Gastrocnemius medialis (tissue), 4 donors: ENCODE results near the gene TEAD4. TPM values are rescaled to one million over a fixed set of nuclear protein-coding genes. Genes with fewer than 3 reads are reported as not detected.

Experiments
- ATAC-seq, 2 donors: fragments of 150-250 bp; one replicate each; pipeline ENCODE4 v1.9.1; 2016
- DNase-seq, 2 donors: peaks; one replicate each; pipeline ENCODE4 v3.0.0-alpha.2; 2019
- H3K27ac ChIP-seq, 4 donors: fragments of 200-600 bp; sonication (generic); 1 replicate in 1 of 4; 2 replicates in 3 of 4; pipeline ENCODE4 v1.5.1; 2016 to 2018; ENCODE audit warnings: mild to moderate bottlenecking in 2 of 4, moderate library complexity in 1 of 4
- H3K27me3 ChIP-seq, 3 donors: fragments of 200-600 bp; sonication (generic) in 2 of 3; 1 replicate in 1 of 3; 2 replicates in 2 of 3; pipeline versions ENCODE4 v1.5.1 to v1.6.0; 2016 to 2019; ENCODE audit warnings: mild to moderate bottlenecking in 1 of 3, moderate library complexity in 1 of 3
- H3K36me3 ChIP-seq, 2 donors: fragments of 200-600 bp; sonication (generic) in 1 of 2; one replicate each; pipeline ENCODE4 v1.5.1; 2017 to 2018
- H3K4me1 ChIP-seq, 2 donors: fragments of 200-600 bp; sonication (generic) in 1 of 2; one replicate each; pipeline ENCODE4 v1.5.1; 2016 to 2017; ENCODE audit warnings: mild to moderate bottlenecking in 2 of 2
- H3K4me3 ChIP-seq, 4 donors: fragments of 200-600 bp; sonication (generic) in 3 of 4; 1 replicate in 1 of 4; 2 replicates in 3 of 4; pipeline ENCODE4 v1.5.1; 2016 to 2019; ENCODE audit warnings: mild to moderate bottlenecking in 2 of 4
- H3K9me3 ChIP-seq, 3 donors: fragments of 200-600 bp; sonication (generic) in 2 of 3; 1 replicate in 1 of 3; 2 replicates in 2 of 3; pipeline ENCODE4 v1.5.1; 2016 to 2019
- POLR2A ChIP-seq, 2 donors: fragments of 450-650 bp; IDR thresholded peaks; one replicate each; pipeline ENCODE4 v1.6.1; 2017; ENCODE audit warnings: antibody characterized with exemption in 2 of 2, mild to moderate bottlenecking in 2 of 2, moderate library complexity in 2 of 2
- in situ Hi-C, 4 donors: fragments of 200-750 bp; cut with MboI; loops; one replicate each; pipeline versions ENCODE4 v1.15.0 to v1.8.0; 2017; ENCODE audit warnings: low sequenced_read_pairs in 4 of 4
- intact Hi-C: fragments of 100-400 bp; cut with DNase I; formaldehyde crosslinking; loops from one replicate; pipeline ENCODE4 v1.15.1; 2023; ENCODE audit warnings: low total_unique reads
- total RNA-seq, 4 donors: library from RNA; depleted of rRNA; stranded (reverse); fragments of >200 nt; gene quantifications; one replicate each; pipeline versions ENCODE4 v1.1.0 to v1.2.3, GENCODE V29; 2016
- TF ChIP-seq, protein P1 (sequence below), 5 experiments: fragments of 450-650 bp in 3 of 5; fragments of 200-600 bp in 2 of 5; sonication (generic) in 2 of 5; IDR thresholded peaks in 4 of 5; conservative IDR thresholded peaks in 1 of 5; 1 replicate in 4 of 5; 2 replicates in 1 of 5; pipeline ENCODE4 v1.5.1; 2016 to 2019; ENCODE audit warnings: antibody characterized with exemption in 5 of 5, mild to moderate bottlenecking in 3 of 5, moderate library complexity in 3 of 5

The TEAD4 gene
- total RNA-seq, 4 donors from 2014 or later: 91.1 to 201 (median 122) TPM

GRCh38 chr12:2934371-2934770 lies 24.8 kb upstream of the TEAD4 start:
- DNase-seq (no peak), ATAC-seq (no peak)
- Histone ChIP-seq H3K4me3 (no peak overlapping the region), H3K27me3 (no peaks in the 10 kb centered on the region), H3K4me1 (no peaks in the 10 kb centered on the region), H3K36me3 (peaks cover 3 to 64% of the 10 kb centered on the region in 2 donors), H3K9me3 (no peaks in the 10 kb centered on the region), H3K27ac (no peak overlapping the region)
- in situ Hi-C loops: no loop called here
- intact Hi-C loops: no loop called here
- no peak for TF ChIP-seq POLR2A (IDR thresholded peaks at IDR 0.05)
- TF ChIP-seq, protein P1, sequence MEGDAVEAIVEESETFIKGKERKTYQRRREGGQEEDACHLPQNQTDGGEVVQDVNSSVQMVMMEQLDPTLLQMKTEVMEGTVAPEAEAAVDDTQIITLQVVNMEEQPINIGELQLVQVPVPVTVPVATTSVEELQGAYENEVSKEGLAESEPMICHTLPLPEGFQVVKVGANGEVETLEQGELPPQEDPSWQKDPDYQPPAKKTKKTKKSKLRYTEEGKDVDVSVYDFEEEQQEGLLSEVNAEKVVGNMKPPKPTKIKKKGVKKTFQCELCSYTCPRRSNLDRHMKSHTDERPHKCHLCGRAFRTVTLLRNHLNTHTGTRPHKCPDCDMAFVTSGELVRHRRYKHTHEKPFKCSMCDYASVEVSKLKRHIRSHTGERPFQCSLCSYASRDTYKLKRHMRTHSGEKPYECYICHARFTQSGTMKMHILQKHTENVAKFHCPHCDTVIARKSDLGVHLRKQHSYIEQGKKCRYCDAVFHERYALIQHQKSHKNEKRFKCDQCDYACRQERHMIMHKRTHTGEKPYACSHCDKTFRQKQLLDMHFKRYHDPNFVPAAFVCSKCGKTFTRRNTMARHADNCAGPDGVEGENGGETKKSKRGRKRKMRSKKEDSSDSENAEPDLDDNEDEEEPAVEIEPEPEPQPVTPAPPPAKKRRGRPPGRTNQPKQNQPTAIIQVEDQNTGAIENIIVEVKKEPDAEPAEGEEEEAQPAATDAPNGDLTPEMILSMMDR (IDR thresholded peaks at IDR 0.05 in 4 of 5, conservative IDR thresholded peaks at IDR 0.05 in 1 of 5): no peak

DNA sequence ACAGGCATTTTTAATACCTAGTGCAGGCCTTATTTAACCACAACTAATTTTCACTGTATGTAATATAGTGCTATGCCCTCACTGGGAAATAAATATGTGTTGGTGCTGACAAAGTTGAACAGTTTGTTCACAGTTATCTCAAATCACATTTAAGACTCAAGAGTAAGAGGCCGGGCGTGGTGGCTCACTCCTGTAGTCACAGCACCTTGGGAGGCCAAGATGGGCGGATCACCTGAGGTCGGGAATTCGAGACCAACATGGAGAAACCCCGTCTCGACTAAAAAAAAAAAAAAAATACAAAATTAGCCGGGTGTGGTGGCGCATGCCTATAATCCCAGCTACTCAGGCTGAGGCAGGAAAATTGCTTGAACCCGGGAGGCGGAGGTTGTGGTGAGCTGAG lies 22.9 kb upstream of the TEAD4 start:
- DNase-seq: no peak
- Histone ChIP-seq H3K27me3 (no peaks in the 10 kb centered on the region), H3K9me3 (no peaks in the 10 kb centered on the region), H3K36me3 (peaks cover 3 to 62% of the 10 kb centered on the region in 2 donors), H3K4me1 (no peaks in the 10 kb centered on the region), H3K4me3 (no peak overlapping the region), H3K27ac (no peak overlapping the region)
- TF ChIP-seq, protein P1 (IDR thresholded peaks at IDR 0.05 in 4 of 5, conservative IDR thresholded peaks at IDR 0.05 in 1 of 5): no peak
- TF ChIP-seq POLR2A (IDR thresholded peaks at IDR 0.05): no peak
- no peak for ATAC-seq
- in situ Hi-C loops: no loop called here
- intact Hi-C loops: no loop called here

DNA sequence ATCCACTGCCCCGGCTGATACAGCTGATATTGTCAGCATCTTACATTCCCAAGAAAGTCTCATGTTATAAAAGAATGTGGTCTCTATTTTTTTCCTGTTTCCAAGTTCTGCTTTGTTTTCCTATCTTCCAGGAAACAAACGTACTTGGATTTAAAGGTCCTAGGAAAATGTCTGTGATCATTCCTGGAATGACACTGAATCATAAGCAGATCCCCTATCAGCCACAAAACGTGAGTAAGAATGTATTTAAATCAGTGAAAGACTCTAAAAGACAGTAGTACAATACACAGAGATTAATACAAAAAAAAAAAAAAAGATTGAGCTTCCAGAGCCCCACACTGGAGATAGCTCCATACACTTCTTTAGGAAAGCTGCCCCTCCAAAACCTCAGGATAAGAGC lies 21.7 kb upstream of the TEAD4 start:
- no peaks in the 10 kb centered on the region for H3K9me3 ChIP-seq
- intact Hi-C loops (no loop called here), in situ Hi-C loops (no loop called here)
- H3K4me3 ChIP-seq: no peak overlapping the region
- H3K4me1 ChIP-seq: no peaks in the 10 kb centered on the region
- H3K36me3 ChIP-seq: peaks cover 0 to 52% of the 10 kb centered on the region in 2 donors
- DNase-seq: no peak
- ATAC-seq: no peak
- TF ChIP-seq, protein P1 (IDR thresholded peaks at IDR 0.05 in 4 of 5, conservative IDR thresholded peaks at IDR 0.05 in 1 of 5): no peak
- H3K27me3 ChIP-seq: no peaks in the 10 kb centered on the region
- H3K27ac ChIP-seq: no peak overlapping the region

DNA sequence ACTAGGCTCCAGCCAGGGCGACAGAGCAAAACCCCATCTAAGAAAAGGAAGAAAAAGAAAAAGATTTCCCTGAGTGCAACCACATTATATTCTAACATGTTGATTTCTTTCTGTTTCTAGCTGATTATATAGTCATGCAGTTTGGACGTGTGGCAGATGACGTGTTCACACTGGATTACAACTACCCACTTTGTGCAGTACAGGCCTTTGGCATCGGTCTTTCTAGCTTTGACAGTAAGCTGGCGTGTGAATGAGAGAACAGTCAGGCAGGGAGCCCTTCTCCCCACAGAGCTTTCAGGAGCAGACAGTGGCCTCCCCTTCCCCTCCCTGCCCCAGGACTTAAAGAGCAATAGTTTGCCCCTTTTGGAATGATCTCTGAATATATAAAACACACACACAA lies 20.0 kb upstream of the TEAD4 start:
- Histone ChIP-seq H3K4me1 (no peaks in the 10 kb centered on the region), H3K36me3 (peaks cover 0 to 49% of the 10 kb centered on the region in 2 donors), H3K27me3 (no peaks in the 10 kb centered on the region), H3K9me3 (no peaks in the 10 kb centered on the region), H3K4me3 (no peak overlapping the region), H3K27ac (no peak overlapping the region)
- intact Hi-C loops (no loop called here), in situ Hi-C loops (no loop called here)
- no peak for ATAC-seq
- TF ChIP-seq, protein P1 (IDR thresholded peaks at IDR 0.05 in 4 of 5, conservative IDR thresholded peaks at IDR 0.05 in 1 of 5): no peak
- TF ChIP-seq POLR2A (IDR thresholded peaks at IDR 0.05): no peak
- DNase-seq: no peak

DNA sequence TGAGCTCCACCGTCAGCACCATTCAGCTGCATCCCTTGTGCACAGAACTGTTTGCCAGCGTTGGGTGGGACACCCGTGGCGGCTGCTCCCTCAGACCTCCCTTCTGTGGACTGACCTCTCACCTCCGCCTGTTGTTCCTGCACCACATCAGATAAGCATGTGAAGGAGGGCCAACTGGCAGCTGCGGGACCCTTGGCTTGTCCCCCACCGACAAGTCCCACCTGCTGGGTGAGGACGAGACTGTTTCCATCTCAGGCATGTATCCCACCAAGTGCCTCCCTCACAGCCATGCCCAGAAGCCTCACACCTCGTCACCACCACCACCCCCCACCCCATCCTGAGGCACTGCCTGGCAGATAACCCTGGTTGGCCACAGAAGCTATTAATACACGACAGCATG lies 18.6 kb upstream of the TEAD4 start:
- H3K27me3 ChIP-seq: no peaks in the 10 kb centered on the region
- intact Hi-C loops: no loop called here
- no peaks in the 10 kb centered on the region for H3K4me1 ChIP-seq
- peaks cover 0 to 35% of the 10 kb centered on the region in 2 donors for H3K36me3 ChIP-seq
- no peak for TF ChIP-seq POLR2A (IDR thresholded peaks at IDR 0.05)
- TF ChIP-seq, protein P1 (IDR thresholded peaks at IDR 0.05 in 4 of 5, conservative IDR thresholded peaks at IDR 0.05 in 1 of 5): no peak
- no peaks in the 10 kb centered on the region for H3K9me3 ChIP-seq
- no peak overlapping the region for H3K4me3 ChIP-seq
- ATAC-seq (no peak), DNase-seq (no peak)
- in situ Hi-C loops: loop anchor here in 3 of 4 donors (10.0 kb wide), 1 partner anchor 56 kb away; no protein-coding TSS in a partner anchor
- H3K27ac ChIP-seq: no peak overlapping the region
